GM23338 (cell line): ENCODE measurements around the gene CDAN1. TPM values are rescaled to one million over a fixed set of nuclear protein-coding genes. Genes with fewer than 3 reads are reported as not detected.

Experiments
- ATAC-seq: fragments of 200-7000 bp; cut with Tn5 transposase; 3 replicates; pipeline ENCODE4 v1.9.1; 2020
- DNase-seq: peaks from one replicate; pipeline ENCODE4 v3.0.0-alpha.2; 2015; ENCODE audit warnings: low spot score
- H2AFZ ChIP-seq: fragments of 200-600 bp; sonication (generic); 2 replicates; pipeline ENCODE4 v1.8.0; 2016; ENCODE audit warnings: antibody characterized with exemption, mild to moderate bottlenecking, moderate library complexity
- H3F3A ChIP-seq: fragments of 200-600 bp; sonication (generic); replicated peaks from 2 replicates; pipeline ENCODE4 v1.8.0; 2017; ENCODE audit warnings: antibody characterized with exemption, mixed run types, low read depth
- H3K27ac ChIP-seq: fragments of 200-600 bp; sonication (generic); 2 replicates; pipeline ENCODE4 v1.6.1; 2016; ENCODE audit warnings: low read depth
- H3K27me3 ChIP-seq: fragments of 200-600 bp; sonication (generic); 2 replicates; pipeline ENCODE4 v1.8.0; 2016; ENCODE audit warnings: mild to moderate bottlenecking, mixed run types, moderate library complexity; ENCODE audit not compliant: insufficient read depth
- H3K36me3 ChIP-seq: fragments of 200-600 bp; sonication (generic); 2 replicates; pipeline ENCODE4 v1.8.0; 2016; ENCODE audit warnings: mild to moderate bottlenecking; ENCODE audit not compliant: insufficient read depth
- H3K4me1 ChIP-seq: fragments of 200-600 bp; sonication (generic); 2 replicates; pipeline ENCODE4 v1.8.0; 2016; ENCODE audit warnings: mild to moderate bottlenecking, moderate library complexity; ENCODE audit not compliant: insufficient read depth
- H3K4me2 ChIP-seq: fragments of 200-600 bp; sonication (generic); 2 replicates; pipeline ENCODE4 v1.7.1; 2017; ENCODE audit warnings: mixed run types
- H3K4me3 ChIP-seq: fragments of 200-600 bp; sonication (generic); 2 replicates; pipeline ENCODE4 v1.6.1; 2016; ENCODE audit warnings: mixed run types
- H3K79me2 ChIP-seq: fragments of 200-600 bp; sonication (generic); replicated peaks from 2 replicates; pipeline ENCODE4 v1.8.0; 2017; ENCODE audit warnings: mild to moderate bottlenecking; ENCODE audit not compliant: insufficient read depth
- H3K9me2 ChIP-seq: fragments of 200-600 bp; sonication (generic); 2 replicates; pipeline ENCODE4 v1.8.0; 2017; ENCODE audit not compliant: insufficient read depth
- H4K20me1 ChIP-seq: fragments of 200-600 bp; sonication (generic); replicated peaks from 2 replicates; pipeline ENCODE4 v1.8.0; 2017; ENCODE audit warnings: mild to moderate bottlenecking; ENCODE audit not compliant: insufficient read depth
- H3K27ac Mint-ChIP-seq: 2 replicates; pipeline ENCODE4 v1.8.0; 2020; ENCODE audit warnings: inconsistent platforms, mild to moderate bottlenecking, moderate library complexity, mixed read lengths
- H3K27me3 Mint-ChIP-seq: 3 replicates; pipeline ENCODE4 v1.8.0; 2022; ENCODE audit warnings: low read depth, mild to moderate bottlenecking, moderate library complexity, mixed read lengths, inconsistent platforms; ENCODE audit not compliant: insufficient read depth, poor library complexity
- H3K36me3 Mint-ChIP-seq: 3 replicates; pipeline ENCODE4 v1.8.0; 2021; ENCODE audit warnings: low read depth, mild to moderate bottlenecking, inconsistent platforms, moderate library complexity, mixed read lengths
- H3K4me1 Mint-ChIP-seq: 3 replicates; pipeline ENCODE4 v1.8.0; 2020; ENCODE audit warnings: mild to moderate bottlenecking, inconsistent platforms, mixed read lengths
- H3K4me3 Mint-ChIP-seq: 3 replicates; pipeline ENCODE4 v1.8.0; 2021; ENCODE audit warnings: moderate library complexity, mild to moderate bottlenecking, inconsistent platforms, mixed read lengths
- H3K9me3 Mint-ChIP-seq: 3 replicates; pipeline ENCODE4 v1.8.0; 2020; ENCODE audit warnings: moderate library complexity, mild to moderate bottlenecking, inconsistent platforms, mixed read lengths
- CREB1 ChIP-seq: fragments of 250-450 bp; sonication (Bioruptor Pico); IDR thresholded peaks from 2 replicates; pipeline ENCODE4 v1.5.0; 2020; ENCODE audit warnings: low read depth, mild to moderate bottlenecking, moderate library complexity
- NANOG ChIP-seq: IDR thresholded peaks from 2 replicates; pipeline ENCODE4 v1.6.1; 2016; ENCODE audit warnings: antibody characterized with exemption, borderline replicate concordance
- POLR2AphosphoS5 ChIP-seq: IDR thresholded peaks from 2 replicates; pipeline ENCODE4 v1.6.1; 2016; ENCODE audit warnings: antibody characterized with exemption, low read depth
- STAT1 ChIP-seq: IDR thresholded peaks from one replicate; pipeline ENCODE4 v1.6.1; 2016; ENCODE audit warnings: antibody characterized with exemption; ENCODE audit not compliant: unreplicated experiment
- ZNF331 ChIP-seq: fragments of 250-450 bp; sonication (Bioruptor Pico); IDR thresholded peaks from 2 replicates; pipeline ENCODE4 v1.5.0; 2020; ENCODE audit warnings: low read depth, mild to moderate bottlenecking, moderate library complexity
- polyA plus RNA-seq: library from polyadenylated mRNA; unstranded; fragments of >200 nt; fragmentation: Nextera tagmentation; extraction: Ambion mirVana; gene quantifications from 2 replicates; pipeline ENCODE4 v1.2.1, GENCODE V29; 2016
- total RNA-seq: library from RNA; depleted of rRNA; stranded (reverse); fragments of >200 nt; shearing (Covaris generic); gene quantifications from 2 replicates; pipeline ENCODE4 v1.2.3, GENCODE V29; 2014
- TF ChIP-seq, protein P1 (sequence below): IDR thresholded peaks from 2 replicates; pipeline ENCODE4 v1.6.1; 2016; ENCODE audit warnings: antibody characterized with exemption
- TF ChIP-seq, protein P2 (sequence below): fragments of 250-450 bp; sonication (Bioruptor Pico); IDR thresholded peaks from 2 replicates; pipeline ENCODE4 v1.5.0; 2020; ENCODE audit warnings: mild to moderate bottlenecking, moderate library complexity

Gene CDAN1
- total and polyA plus RNA-seq, 2 experiments from 2014 or later: 6.0 to 14.7 TPM

DNA sequence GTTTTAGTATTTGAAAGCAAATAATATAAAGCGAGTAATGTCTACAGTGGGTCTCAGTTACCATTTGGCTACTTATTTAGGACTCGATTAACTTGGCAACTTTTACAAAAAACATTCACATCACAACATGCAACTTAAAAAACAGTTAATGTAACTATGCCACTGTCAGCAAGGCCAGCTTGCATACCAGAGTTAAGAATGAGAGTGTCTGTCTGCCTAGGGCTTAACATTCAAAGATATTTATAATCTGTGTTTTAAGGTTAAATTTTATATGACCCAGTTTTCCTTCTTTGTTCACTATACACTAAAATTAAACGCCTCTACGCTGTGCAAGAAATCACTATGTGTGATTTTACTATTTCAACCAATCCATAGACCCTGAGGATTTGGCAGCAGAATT lies 5.2 kb upstream of the CDAN1 start:
- Histone ChIP-seq H3K79me2 (no peaks in the 10 kb centered on the region), H3K4me1 (no peaks in the 10 kb centered on the region), H3K9me2 (no peaks in the 10 kb centered on the region), H3F3A (no peaks in the 10 kb centered on the region), H3K27me3 (no peaks in the 10 kb centered on the region), H3K27ac (no peak overlapping the region), H2AFZ (no peak overlapping the region), H3K36me3 (no peaks in the 10 kb centered on the region), H4K20me1 (no peaks in the 10 kb centered on the region), H3K4me3 (no peak overlapping the region), H3K4me2 (no peak overlapping the region)
- H3K4me1 Mint-ChIP-seq: peaks cover 7% of the 10 kb centered on the region; the same call in 1 of the 3 replicates
- ATAC-seq (no peak), DNase-seq (no peak)
- no peaks in the 10 kb centered on the region for H3K9me3 Mint-ChIP-seq
- H3K36me3 Mint-ChIP-seq: 0 out of 3 replicates have a peak, but pooled peaks cover 3% of the 10 kb centered on the region
- TF ChIP-seq, protein P1, sequence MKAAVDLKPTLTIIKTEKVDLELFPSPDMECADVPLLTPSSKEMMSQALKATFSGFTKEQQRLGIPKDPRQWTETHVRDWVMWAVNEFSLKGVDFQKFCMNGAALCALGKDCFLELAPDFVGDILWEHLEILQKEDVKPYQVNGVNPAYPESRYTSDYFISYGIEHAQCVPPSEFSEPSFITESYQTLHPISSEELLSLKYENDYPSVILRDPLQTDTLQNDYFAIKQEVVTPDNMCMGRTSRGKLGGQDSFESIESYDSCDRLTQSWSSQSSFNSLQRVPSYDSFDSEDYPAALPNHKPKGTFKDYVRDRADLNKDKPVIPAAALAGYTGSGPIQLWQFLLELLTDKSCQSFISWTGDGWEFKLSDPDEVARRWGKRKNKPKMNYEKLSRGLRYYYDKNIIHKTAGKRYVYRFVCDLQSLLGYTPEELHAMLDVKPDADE: no peak
- TF ChIP-seq STAT1 (no peak), POLR2AphosphoS5 (no peak), ZNF331 (CRISPR knock-in tag) (no peak), CREB1 (no peak)
- H3K27ac Mint-ChIP-seq: no peak overlapping the region
- H3K27me3 Mint-ChIP-seq: peaks cover 3% of the 10 kb centered on the region
- no peak overlapping the region for H3K4me3 Mint-ChIP-seq

DNA sequence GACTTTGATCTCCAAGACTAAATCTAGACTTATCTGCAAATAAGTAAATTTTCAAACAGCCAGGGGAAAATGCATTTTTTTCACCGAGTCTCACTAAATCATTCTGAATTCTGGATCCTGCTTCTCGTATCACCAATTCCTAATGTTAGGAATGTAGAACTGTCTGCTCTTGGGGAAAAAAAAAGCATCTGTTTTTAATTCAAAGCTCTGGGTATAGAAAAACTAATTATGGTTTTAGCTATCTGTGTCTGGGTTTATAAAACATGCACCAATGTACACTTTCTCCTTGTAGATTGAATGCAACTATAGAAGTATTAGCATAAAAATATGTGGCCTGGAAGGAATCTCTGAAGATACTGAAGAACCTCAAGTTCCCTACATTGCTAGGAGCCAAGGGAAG lies 4.8 kb upstream of the CDAN1 start:
- H3K4me3 Mint-ChIP-seq: no peak overlapping the region
- TF ChIP-seq, protein P1: no peak
- TF ChIP-seq, protein P2, sequence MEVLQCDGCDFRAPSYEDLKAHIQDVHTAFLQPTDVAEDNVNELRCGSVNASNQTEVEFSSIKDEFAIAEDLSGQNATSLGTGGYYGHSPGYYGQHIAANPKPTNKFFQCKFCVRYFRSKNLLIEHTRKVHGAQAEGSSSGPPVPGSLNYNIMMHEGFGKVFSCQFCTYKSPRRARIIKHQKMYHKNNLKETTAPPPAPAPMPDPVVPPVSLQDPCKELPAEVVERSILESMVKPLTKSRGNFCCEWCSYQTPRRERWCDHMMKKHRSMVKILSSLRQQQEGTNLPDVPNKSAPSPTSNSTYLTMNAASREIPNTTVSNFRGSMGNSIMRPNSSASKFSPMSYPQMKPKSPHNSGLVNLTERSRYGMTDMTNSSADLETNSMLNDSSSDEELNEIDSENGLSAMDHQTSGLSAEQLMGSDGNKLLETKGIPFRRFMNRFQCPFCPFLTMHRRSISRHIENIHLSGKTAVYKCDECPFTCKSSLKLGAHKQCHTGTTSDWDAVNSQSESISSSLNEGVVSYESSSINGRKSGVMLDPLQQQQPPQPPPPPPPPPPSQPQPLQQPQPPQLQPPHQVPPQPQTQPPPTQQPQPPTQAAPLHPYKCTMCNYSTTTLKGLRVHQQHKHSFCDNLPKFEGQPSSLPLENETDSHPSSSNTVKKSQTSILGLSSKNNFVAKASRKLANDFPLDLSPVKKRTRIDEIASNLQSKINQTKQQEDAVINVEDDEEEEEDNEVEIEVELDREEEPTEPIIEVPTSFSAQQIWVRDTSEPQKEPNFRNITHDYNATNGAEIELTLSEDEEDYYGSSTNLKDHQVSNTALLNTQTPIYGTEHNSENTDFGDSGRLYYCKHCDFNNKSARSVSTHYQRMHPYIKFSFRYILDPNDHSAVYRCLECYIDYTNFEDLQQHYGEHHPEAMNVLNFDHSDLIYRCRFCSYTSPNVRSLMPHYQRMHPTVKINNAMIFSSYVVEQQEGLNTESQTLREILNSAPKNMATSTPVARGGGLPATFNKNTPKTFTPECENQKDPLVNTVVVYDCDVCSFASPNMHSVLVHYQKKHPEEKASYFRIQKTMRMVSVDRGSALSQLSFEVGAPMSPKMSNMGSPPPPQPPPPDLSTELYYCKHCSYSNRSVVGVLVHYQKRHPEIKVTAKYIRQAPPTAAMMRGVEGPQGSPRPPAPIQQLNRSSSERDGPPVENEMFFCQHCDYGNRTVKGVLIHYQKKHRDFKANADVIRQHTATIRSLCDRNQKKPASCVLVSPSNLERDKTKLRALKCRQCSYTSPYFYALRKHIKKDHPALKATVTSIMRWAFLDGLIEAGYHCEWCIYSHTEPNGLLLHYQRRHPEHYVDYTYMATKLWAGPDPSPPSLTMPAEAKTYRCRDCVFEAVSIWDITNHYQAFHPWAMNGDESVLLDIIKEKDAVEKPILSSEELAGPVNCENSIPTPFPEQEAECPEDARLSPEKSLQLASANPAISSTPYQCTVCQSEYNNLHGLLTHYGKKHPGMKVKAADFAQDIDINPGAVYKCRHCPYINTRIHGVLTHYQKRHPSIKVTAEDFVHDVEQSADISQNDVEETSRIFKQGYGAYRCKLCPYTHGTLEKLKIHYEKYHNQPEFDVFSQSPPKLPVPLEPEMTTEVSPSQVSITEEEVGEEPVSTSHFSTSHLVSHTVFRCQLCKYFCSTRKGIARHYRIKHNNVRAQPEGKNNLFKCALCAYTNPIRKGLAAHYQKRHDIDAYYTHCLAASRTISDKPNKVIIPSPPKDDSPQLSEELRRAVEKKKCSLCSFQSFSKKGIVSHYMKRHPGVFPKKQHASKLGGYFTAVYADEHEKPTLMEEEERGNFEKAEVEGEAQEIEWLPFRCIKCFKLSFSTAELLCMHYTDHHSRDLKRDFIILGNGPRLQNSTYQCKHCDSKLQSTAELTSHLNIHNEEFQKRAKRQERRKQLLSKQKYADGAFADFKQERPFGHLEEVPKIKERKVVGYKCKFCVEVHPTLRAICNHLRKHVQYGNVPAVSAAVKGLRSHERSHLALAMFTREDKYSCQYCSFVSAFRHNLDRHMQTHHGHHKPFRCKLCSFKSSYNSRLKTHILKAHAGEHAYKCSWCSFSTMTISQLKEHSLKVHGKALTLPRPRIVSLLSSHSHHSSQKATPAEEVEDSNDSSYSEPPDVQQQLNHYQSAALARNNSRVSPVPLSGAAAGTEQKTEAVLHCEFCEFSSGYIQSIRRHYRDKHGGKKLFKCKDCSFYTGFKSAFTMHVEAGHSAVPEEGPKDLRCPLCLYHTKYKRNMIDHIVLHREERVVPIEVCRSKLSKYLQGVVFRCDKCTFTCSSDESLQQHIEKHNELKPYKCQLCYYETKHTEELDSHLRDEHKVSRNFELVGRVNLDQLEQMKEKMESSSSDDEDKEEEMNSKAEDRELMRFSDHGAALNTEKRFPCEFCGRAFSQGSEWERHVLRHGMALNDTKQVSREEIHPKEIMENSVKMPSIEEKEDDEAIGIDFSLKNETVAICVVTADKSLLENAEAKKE (CRISPR knock-in tag): no peak
- TF ChIP-seq NANOG (no peak), STAT1 (no peak), ZNF331 (CRISPR knock-in tag) (no peak)
- H3K4me2 ChIP-seq: no peak overlapping the region
- H3K27ac ChIP-seq: no peak overlapping the region
- no peaks in the 10 kb centered on the region for H3K79me2 ChIP-seq
- H3K27me3 Mint-ChIP-seq: peaks cover 3% of the 10 kb centered on the region
- no peaks in the 10 kb centered on the region for H3F3A ChIP-seq
- H4K20me1 ChIP-seq: no peaks in the 10 kb centered on the region
- no peak overlapping the region for H2AFZ ChIP-seq
- H3K36me3 ChIP-seq: no peaks in the 10 kb centered on the region
- no peaks in the 10 kb centered on the region for H3K9me2 ChIP-seq
- H3K27ac Mint-ChIP-seq: no peak overlapping the region
- H3K4me1 Mint-ChIP-seq: peaks cover 7% of the 10 kb centered on the region; the same call in 1 of the 3 replicates
- H3K4me1 ChIP-seq: no peaks in the 10 kb centered on the region
- no peak for DNase-seq
- H3K9me3 Mint-ChIP-seq: no peaks in the 10 kb centered on the region
- ATAC-seq: no peak
- no peak overlapping the region for H3K4me3 ChIP-seq
- 0 out of 3 replicates have a peak, but pooled peaks cover 3% of the 10 kb centered on the region for H3K36me3 Mint-ChIP-seq
- H3K27me3 ChIP-seq: no peaks in the 10 kb centered on the region
